ENCODE measurements around the gene TMEM38A.
"Not testable (repeated sequence)": the region's sequence is repeated elsewhere in the genome, so short reads cannot be mapped to it uniquely, and the experiment has no call there.

The TMEM38A gene

GRCh38 chr19:16654627-16655026 lies 6.3 kb upstream of the TMEM38A start:
- Mint-ChIP-seq H3K4me3 (no peak overlapping the region), H3K27me3 (no peaks in the 10 kb centered on the region), H3K4me1 (peaks cover 33% of the 10 kb centered on the region), H3K9me3 (no peaks in the 10 kb centered on the region), H3K27ac (no peak overlapping the region)
- DNase-seq: no peak
- no peak for ATAC-seq

- Mint-ChIP-seq H3K27me3 (no peaks in the 10 kb centered on the region), H3K9me3 (no peaks in the 10 kb centered on the region), H3K4me3 (no peak overlapping the region), H3K4me1 (peaks cover 33% of the 10 kb centered on the region), H3K27ac (no peak overlapping the region)
- no peak for DNase-seq
- ATAC-seq: no peak
These were observed 5.2 kb upstream of the TMEM38A start for GRCh38 chr19:16655727-16656126.

GRCh38 chr19:16657384-16657783 lies 3.6 kb upstream of the TMEM38A start:
- Mint-ChIP-seq H3K4me1 (peaks cover 44% of the 10 kb centered on the region), H3K9me3 (no peaks in the 10 kb centered on the region), H3K27me3 (peaks cover 11% of the 10 kb centered on the region), H3K4me3 (no peak overlapping the region), H3K27ac (peak overlapping the region in 1 of 2 donors; percentile 48)
- DNase-seq (no peak), ATAC-seq (no peak)

- peak overlapping the region; percentile 95 to 96 for H3K27ac Mint-ChIP-seq
- H3K27me3 Mint-ChIP-seq: peaks cover 11% of the 10 kb centered on the region
- ATAC-seq (no peak), DNase-seq (no peak)
- H3K9me3 Mint-ChIP-seq: no peaks in the 10 kb centered on the region
- H3K4me3 Mint-ChIP-seq: peak overlapping the region; percentile 95 to 96
- peaks cover 44% of the 10 kb centered on the region for H3K4me1 Mint-ChIP-seq
These were observed 1.5 kb upstream of the TMEM38A start for GRCh38 chr19:16659464-16659831.

- peaks cover 44% of the 10 kb centered on the region for H3K4me1 Mint-ChIP-seq
- peak within 1 kb of the TSS; percentile 95 to 96 for H3K4me3 Mint-ChIP-seq
- DNase-seq (peak; percentile 99), ATAC-seq (peak; percentile 99)
- H3K9me3 Mint-ChIP-seq: no peaks in the 10 kb centered on the region
- H3K27me3 Mint-ChIP-seq: peaks cover 11% of the 10 kb centered on the region
- H3K27ac Mint-ChIP-seq: peak within 1 kb of the TSS; percentile 95 to 96
These were observed 869 bp upstream of the TMEM38A start, which contains the start of gene SMIM7 for GRCh38 chr19:16659832-16660708. SMIM7 (minus strand) TSS chr19:16660144; CDS start chr19:16660110, 34 bp downstream.

GRCh38 chr19:16661480-16662034 lies 618 bp downstream of the TMEM38A start:
- peak overlapping the region; percentile 83 for H3K4me3 Mint-ChIP-seq
- DNase-seq (peak; percentile 3 to 12), ATAC-seq (no peak)
- H3K9me3 Mint-ChIP-seq: no peaks in the 10 kb centered on the region
- peaks cover 37% of the 10 kb centered on the region for H3K4me1 Mint-ChIP-seq
- peaks cover 11% of the 10 kb centered on the region for H3K27me3 Mint-ChIP-seq
- peak overlapping the region in 1 of 2 donors; percentile 91 for H3K27ac Mint-ChIP-seq

GRCh38 chr19:16668176-16668575 lies 7.2 kb downstream of the TMEM38A start:
- no peak overlapping the region for H3K27ac Mint-ChIP-seq
- H3K9me3 Mint-ChIP-seq: no peaks in the 10 kb centered on the region
- H3K4me3 Mint-ChIP-seq: no peak overlapping the region
- H3K27me3 Mint-ChIP-seq: no peaks in the 10 kb centered on the region
- H3K4me1 Mint-ChIP-seq: no peaks in the 10 kb centered on the region
- ATAC-seq (no peak), DNase-seq (no peak)

- H3K27ac Mint-ChIP-seq, ATAC-seq, H3K9me3 Mint-ChIP-seq, DNase-seq, H3K27me3 Mint-ChIP-seq, H3K4me3 Mint-ChIP-seq, H3K4me1 Mint-ChIP-seq: not testable (repeated sequence)
These were observed 7.8 kb downstream of the TMEM38A start for GRCh38 chr19:16668702-16669101.

GRCh38 chr19:16670291-16670690 lies 9.4 kb downstream of the TMEM38A start:
- Mint-ChIP-seq H3K27me3 (no peaks in the 10 kb centered on the region), H3K4me1 (no peaks in the 10 kb centered on the region), H3K9me3 (no peaks in the 10 kb centered on the region), H3K4me3 (no peak overlapping the region), H3K27ac (no peak overlapping the region)
- no peak for DNase-seq
- no peak for ATAC-seq

GRCh38 chr19:16671652-16672274 lies 10.8 kb downstream of the TMEM38A start:
- DNase-seq: no peak
- no peak overlapping the region for H3K27ac Mint-ChIP-seq
- no peak for ATAC-seq
- no peaks in the 10 kb centered on the region for H3K27me3 Mint-ChIP-seq
- H3K4me1 Mint-ChIP-seq: no peaks in the 10 kb centered on the region
- no peak overlapping the region for H3K4me3 Mint-ChIP-seq
- no peaks in the 10 kb centered on the region for H3K9me3 Mint-ChIP-seq

GRCh38 chr19:16673231-16673630 lies 12.3 kb downstream of the TMEM38A start:
- no peak for DNase-seq
- no peak for ATAC-seq
- Mint-ChIP-seq H3K27me3 (no peaks in the 10 kb centered on the region), H3K9me3 (no peaks in the 10 kb centered on the region), H3K4me1 (no peaks in the 10 kb centered on the region), H3K4me3 (no peak overlapping the region), H3K27ac (no peak overlapping the region)

- not testable (repeated sequence) for H3K9me3 Mint-ChIP-seq, H3K4me1 Mint-ChIP-seq, H3K27ac Mint-ChIP-seq, ATAC-seq, DNase-seq, H3K4me3 Mint-ChIP-seq, H3K27me3 Mint-ChIP-seq
These were observed 12.9 kb downstream of the TMEM38A start for GRCh38 chr19:16673839-16674238.

GRCh38 chr19:16676101-16676798 lies 15.3 kb downstream of the TMEM38A start:
- DNase-seq (no peak), ATAC-seq (no peak)
- Mint-ChIP-seq H3K27me3 (no peaks in the 10 kb centered on the region), H3K4me1 (no peaks in the 10 kb centered on the region), H3K9me3 (peaks cover 0 to 1% of the 10 kb centered on the region in 2 donors), H3K27ac (no peak overlapping the region), H3K4me3 (no peak overlapping the region)

- no peaks in the 10 kb centered on the region for H3K4me1 Mint-ChIP-seq
- DNase-seq (no peak), ATAC-seq (no peak)
- H3K27me3 Mint-ChIP-seq: no peaks in the 10 kb centered on the region
- H3K27ac Mint-ChIP-seq: no peak overlapping the region
- H3K4me3 Mint-ChIP-seq: no peak overlapping the region
- peaks cover 0 to 8% of the 10 kb centered on the region in 2 donors for H3K9me3 Mint-ChIP-seq
These were observed 16.1 kb downstream of the TMEM38A start for GRCh38 chr19:16677055-16677454.

- Mint-ChIP-seq H3K27ac (no peak overlapping the region), H3K4me3 (no peak overlapping the region), H3K27me3 (no peaks in the 10 kb centered on the region), H3K4me1 (no peaks in the 10 kb centered on the region), H3K9me3 (peaks cover 0 to 8% of the 10 kb centered on the region in 2 donors)
- ATAC-seq: no peak
- DNase-seq: no peak
These were observed 17.6 kb downstream of the TMEM38A start for GRCh38 chr19:16678498-16678897.

Data from stimulated activated naive CD8-positive, alpha-beta T cell treated with anti-CD3 and anti-CD28 coated beads, Interleukin-15, amount 100 ng/mL, for 72 hours (primary cell).